Measurements from ENCODE around the gene NACAD.

NACAD gene

DNA sequence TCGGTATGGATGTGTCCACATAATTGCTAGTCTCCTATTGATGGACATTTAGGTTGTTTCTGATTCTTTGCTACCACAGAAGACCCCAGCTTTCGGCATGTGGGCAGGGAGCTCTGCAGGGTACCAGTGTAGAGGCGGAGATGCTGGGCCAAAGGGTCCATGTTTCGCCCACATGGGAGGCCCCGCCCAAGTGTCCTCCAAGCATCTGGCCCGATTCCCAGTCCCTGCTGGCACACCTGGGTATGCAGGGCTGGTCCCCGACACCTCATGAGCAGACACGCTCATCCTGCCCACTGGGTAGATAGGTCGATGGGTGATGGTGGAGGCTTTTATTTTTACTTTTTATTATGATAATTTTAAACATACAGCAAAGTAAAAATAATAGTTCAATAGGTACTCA is 42.1 kb upstream of the NACAD start:
- no peak overlapping the region for H3K27ac ChIP-seq (replicated peaks)
- H3K4me3 ChIP-seq (replicated peaks; ENCODE audit: insufficient read depth, low read length), result no peak overlapping the region
- no peak for TF ChIP-seq GABPA (IDR thresholded peaks at IDR 0.05; ENCODE audit: low read depth)
- no peak for TF ChIP-seq SPI1 (IDR thresholded peaks at IDR 0.05; ENCODE audit: borderline replicate concordance, low read depth)
- no peak for TF ChIP-seq POLR2AphosphoS5 (IDR thresholded peaks at IDR 0.05; ENCODE audit: low read depth)
- TF ChIP-seq, protein P1, sequence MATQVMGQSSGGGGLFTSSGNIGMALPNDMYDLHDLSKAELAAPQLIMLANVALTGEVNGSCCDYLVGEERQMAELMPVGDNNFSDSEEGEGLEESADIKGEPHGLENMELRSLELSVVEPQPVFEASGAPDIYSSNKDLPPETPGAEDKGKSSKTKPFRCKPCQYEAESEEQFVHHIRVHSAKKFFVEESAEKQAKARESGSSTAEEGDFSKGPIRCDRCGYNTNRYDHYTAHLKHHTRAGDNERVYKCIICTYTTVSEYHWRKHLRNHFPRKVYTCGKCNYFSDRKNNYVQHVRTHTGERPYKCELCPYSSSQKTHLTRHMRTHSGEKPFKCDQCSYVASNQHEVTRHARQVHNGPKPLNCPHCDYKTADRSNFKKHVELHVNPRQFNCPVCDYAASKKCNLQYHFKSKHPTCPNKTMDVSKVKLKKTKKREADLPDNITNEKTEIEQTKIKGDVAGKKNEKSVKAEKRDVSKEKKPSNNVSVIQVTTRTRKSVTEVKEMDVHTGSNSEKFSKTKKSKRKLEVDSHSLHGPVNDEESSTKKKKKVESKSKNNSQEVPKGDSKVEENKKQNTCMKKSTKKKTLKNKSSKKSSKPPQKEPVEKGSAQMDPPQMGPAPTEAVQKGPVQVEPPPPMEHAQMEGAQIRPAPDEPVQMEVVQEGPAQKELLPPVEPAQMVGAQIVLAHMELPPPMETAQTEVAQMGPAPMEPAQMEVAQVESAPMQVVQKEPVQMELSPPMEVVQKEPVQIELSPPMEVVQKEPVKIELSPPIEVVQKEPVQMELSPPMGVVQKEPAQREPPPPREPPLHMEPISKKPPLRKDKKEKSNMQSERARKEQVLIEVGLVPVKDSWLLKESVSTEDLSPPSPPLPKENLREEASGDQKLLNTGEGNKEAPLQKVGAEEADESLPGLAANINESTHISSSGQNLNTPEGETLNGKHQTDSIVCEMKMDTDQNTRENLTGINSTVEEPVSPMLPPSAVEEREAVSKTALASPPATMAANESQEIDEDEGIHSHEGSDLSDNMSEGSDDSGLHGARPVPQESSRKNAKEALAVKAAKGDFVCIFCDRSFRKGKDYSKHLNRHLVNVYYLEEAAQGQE (IDR thresholded peaks at IDR 0.05; ENCODE audit: insufficient replicate concordance, low read depth), result no peak
- TF ChIP-seq, protein P2, sequence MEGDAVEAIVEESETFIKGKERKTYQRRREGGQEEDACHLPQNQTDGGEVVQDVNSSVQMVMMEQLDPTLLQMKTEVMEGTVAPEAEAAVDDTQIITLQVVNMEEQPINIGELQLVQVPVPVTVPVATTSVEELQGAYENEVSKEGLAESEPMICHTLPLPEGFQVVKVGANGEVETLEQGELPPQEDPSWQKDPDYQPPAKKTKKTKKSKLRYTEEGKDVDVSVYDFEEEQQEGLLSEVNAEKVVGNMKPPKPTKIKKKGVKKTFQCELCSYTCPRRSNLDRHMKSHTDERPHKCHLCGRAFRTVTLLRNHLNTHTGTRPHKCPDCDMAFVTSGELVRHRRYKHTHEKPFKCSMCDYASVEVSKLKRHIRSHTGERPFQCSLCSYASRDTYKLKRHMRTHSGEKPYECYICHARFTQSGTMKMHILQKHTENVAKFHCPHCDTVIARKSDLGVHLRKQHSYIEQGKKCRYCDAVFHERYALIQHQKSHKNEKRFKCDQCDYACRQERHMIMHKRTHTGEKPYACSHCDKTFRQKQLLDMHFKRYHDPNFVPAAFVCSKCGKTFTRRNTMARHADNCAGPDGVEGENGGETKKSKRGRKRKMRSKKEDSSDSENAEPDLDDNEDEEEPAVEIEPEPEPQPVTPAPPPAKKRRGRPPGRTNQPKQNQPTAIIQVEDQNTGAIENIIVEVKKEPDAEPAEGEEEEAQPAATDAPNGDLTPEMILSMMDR (IDR thresholded peaks at IDR 0.05; ENCODE audit: insufficient read depth, low read length), result no peak
- no peaks in the 10 kb centered on the region for H3K27me3 ChIP-seq (ENCODE audit: insufficient read depth, poor library complexity, severe bottlenecking)
- DNase-seq (ENCODE audit: low read depth in 1 of 2, low spot score in 1 of 2), result no peak

- no peak for DNase-seq (ENCODE audit: low read depth in 1 of 2, low spot score in 1 of 2)
- no peak overlapping the region for H3K4me3 ChIP-seq (replicated peaks; ENCODE audit: insufficient read depth, low read length)
- TF ChIP-seq, protein P1 (IDR thresholded peaks at IDR 0.05; ENCODE audit: insufficient replicate concordance, low read depth), result no peak
- H3K27me3 ChIP-seq (ENCODE audit: insufficient read depth, poor library complexity, severe bottlenecking), result no peaks in the 10 kb centered on the region
- H3K27ac ChIP-seq (replicated peaks), result no peak overlapping the region
Observed at GRCh38 chr7:45129906-45130305, 41.1 kb upstream of the NACAD start.

DNA sequence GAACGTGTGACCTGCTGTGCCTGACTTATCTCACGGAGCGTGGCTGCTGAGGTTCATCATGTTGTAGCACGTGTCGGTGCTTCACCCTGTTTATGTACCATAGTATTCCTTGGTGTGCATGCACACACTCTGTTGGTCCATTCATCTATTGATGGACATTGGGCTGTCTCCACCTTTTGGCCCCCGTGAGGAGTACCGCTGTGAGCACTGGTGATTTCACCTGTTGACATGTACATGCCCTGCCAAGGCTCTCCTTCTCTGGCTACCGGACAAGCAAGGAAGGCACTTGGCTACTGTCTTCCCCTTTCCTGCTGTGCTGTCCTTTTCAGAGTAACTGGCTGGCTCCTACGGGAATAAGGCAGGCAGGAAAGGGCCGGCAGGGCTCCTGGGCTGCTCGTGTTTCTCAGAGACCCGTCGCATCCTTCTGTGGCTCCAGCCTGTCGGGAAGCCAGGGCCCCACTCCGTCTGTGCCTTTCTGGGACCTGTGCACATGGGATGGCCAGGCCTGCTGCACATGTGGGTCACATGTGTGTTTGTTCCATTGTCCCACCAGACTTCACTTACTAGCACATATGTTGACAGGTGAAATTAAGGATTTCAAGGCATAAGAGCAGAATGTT is 40.5 kb upstream of the NACAD start:
- H3K4me3 ChIP-seq (replicated peaks; ENCODE audit: insufficient read depth, low read length), result no peak overlapping the region
- no peak overlapping the region for H3K27ac ChIP-seq (replicated peaks)
- no peak for DNase-seq (ENCODE audit: low read depth in 1 of 2, low spot score in 1 of 2)
- no peak for TF ChIP-seq SPI1 (IDR thresholded peaks at IDR 0.05; ENCODE audit: borderline replicate concordance, low read depth)
- no peak for TF ChIP-seq GABPA (IDR thresholded peaks at IDR 0.05; ENCODE audit: low read depth)
- TF ChIP-seq, protein P2 (IDR thresholded peaks at IDR 0.05; ENCODE audit: insufficient read depth, low read length), result no peak
- TF ChIP-seq, protein P1 (IDR thresholded peaks at IDR 0.05; ENCODE audit: insufficient replicate concordance, low read depth), result no peak
- no peak for TF ChIP-seq POLR2AphosphoS5 (IDR thresholded peaks at IDR 0.05; ENCODE audit: low read depth)
- H3K27me3 ChIP-seq (ENCODE audit: insufficient read depth, poor library complexity, severe bottlenecking), result no peaks in the 10 kb centered on the region
